Mesodermal cell (in vitro differentiated cells): Measurements from ENCODE around the gene CRMP1.

ENCODE experiments used
- H3K27ac ChIP-seq: 2 replicates; pipeline ENCODE4 v1.7.0; 2013; ENCODE audit warnings: mild to moderate bottlenecking, low read depth, low read length, moderate library complexity; ENCODE audit not compliant: severe bottlenecking
- H3K36me3 ChIP-seq: 2 replicates; pipeline ENCODE4 v1.7.1; 2013; ENCODE audit warnings: mild to moderate bottlenecking, low read length, moderate library complexity; ENCODE audit not compliant: control insufficient read depth, insufficient read depth
- H3K4me1 ChIP-seq: one replicate; pipeline ENCODE4 v1.7.1; 2013; ENCODE audit warnings: mild to moderate bottlenecking, low read length; ENCODE audit not compliant: insufficient read depth, control insufficient read depth, poor library complexity, severe bottlenecking
- H3K4me3 ChIP-seq: 2 replicates; pipeline ENCODE4 v1.7.0; 2013; ENCODE audit warnings: low read length, control low read depth, mild to moderate bottlenecking; ENCODE audit not compliant: insufficient read depth, poor library complexity, severe bottlenecking; ENCODE audit errors: extremely low read depth
- H3K9me3 ChIP-seq: 2 replicates; pipeline ENCODE4 v1.7.1; 2013; ENCODE audit warnings: mild to moderate bottlenecking, low read length, moderate library complexity; ENCODE audit not compliant: control insufficient read depth
- WGBS, 2 experiments: methylation state at CpG; one replicate each; pipeline ENCODE4 v1.1.5; 2013; ENCODE audit warnings: missing lambda C conversion rate in 2 of 2; ENCODE audit not compliant: insufficient coverage in 2 of 2; 5-methylcytosine and 5-hydroxymethylcytosine counted together

CRMP1 gene

DNA sequence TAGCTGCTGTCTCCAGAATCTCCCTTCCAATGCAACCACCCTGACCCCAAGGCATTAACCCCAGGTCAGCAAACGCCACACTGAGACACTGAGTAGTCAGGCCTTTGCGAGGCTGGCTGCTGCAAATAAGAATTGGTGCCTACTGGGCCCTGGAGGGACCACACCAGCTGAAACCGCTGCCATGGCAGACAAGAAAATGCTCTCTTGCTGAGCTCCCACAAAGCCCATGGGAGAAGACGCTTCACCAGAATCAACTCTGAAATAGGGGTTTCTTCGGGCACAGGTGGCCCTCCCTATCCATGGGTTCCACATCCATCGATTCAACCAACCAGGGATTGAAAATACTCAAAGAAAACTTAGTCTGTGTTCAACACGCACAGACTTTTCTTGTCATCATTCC is 26.7 kb upstream of the CRMP1 start:
- peaks cover 3% of the 10 kb centered on the region for H3K4me1 ChIP-seq
- H3K4me3 ChIP-seq: no peak overlapping the region
- 91 to 97% methylated on average over 6 of the region's 7 CpGs for WGBS, 2 experiments
- no peaks in the 10 kb centered on the region for H3K36me3 ChIP-seq
- H3K27ac ChIP-seq: no peak overlapping the region
- no peaks in the 10 kb centered on the region for H3K9me3 ChIP-seq

DNA sequence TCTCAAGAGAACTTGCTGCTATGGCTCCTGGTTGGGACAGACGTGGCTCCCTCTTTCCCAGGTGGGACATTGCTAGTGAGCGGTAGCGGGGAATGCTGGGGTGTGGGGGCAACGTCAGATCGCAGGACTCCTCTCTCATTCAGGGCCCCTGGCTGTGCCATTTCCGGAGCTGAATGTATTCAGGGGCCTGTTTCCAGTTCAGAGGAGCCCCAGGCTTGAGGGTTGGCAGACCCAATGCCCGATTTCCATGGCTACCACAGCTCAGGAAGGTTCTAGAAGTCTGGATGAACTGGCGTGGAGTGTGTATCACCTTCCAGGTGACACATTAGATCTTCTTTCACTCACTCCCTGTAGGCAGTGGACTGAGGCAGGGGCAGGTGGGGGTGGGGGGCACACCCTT is 26.2 kb upstream of the CRMP1 start:
- no peak overlapping the region for H3K27ac ChIP-seq
- 90 to 92% methylated on average over 6 to 8 of the region's 8 CpGs for WGBS, 2 experiments
- no peaks in the 10 kb centered on the region for H3K9me3 ChIP-seq
- H3K4me1 ChIP-seq: peaks cover 3% of the 10 kb centered on the region
- H3K4me3 ChIP-seq: no peak overlapping the region
- H3K36me3 ChIP-seq: no peaks in the 10 kb centered on the region

DNA sequence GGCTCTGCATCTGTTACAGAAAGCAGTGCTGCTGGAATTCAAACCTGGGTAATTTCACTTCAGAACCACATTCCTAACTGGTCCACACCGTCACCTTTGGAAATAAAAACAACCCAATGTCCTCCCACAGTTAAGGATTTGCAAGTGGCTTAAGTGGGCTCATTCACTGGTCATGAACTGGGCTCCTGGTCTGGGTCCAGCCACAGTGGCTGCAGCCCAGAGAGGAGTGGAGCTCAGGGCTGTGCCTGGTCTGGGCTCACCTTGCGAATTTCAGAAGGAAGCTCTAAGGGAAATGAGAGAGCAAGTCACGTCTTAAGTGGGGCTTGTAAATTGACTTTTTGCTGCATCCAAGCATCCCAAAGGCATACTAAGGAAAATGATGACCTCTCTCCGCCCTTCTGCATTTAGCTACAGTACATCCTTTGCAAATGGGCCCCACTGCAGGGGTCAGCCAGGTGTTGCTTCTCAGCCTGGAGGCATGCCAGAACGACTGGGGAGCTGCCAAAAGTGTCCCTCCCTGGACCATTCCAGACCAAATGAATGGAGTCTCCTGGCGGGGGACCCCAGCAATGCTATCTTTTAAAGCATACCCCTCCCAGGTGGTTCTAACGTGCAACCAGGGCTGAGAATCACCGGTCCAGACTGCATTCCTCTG is 25.6 kb upstream of the CRMP1 start:
- Histone ChIP-seq H3K36me3 (no peaks in the 10 kb centered on the region), H3K27ac (no peak overlapping the region), H3K4me1 (peaks cover 3% of the 10 kb centered on the region), H3K9me3 (no peaks in the 10 kb centered on the region), H3K4me3 (no peak overlapping the region)
- WGBS, 2 experiments: 65 to 81% methylated on average over 6 to 7 of the region's 8 CpGs

- WGBS, 2 experiments: 85 to 94% methylated on average over 6 to 11 of the region's 11 CpGs
- no peaks in the 10 kb centered on the region for H3K36me3 ChIP-seq
- H3K9me3 ChIP-seq: no peaks in the 10 kb centered on the region
- no peak overlapping the region for H3K4me3 ChIP-seq
- H3K4me1 ChIP-seq: no peaks in the 10 kb centered on the region
- no peak overlapping the region for H3K27ac ChIP-seq
Measured at GRCh38 chr4:5917672-5918071, 24.8 kb upstream of the CRMP1 start.

- 86% methylated on average over 3 of the region's 3 CpGs; no CpG with 5 or more reads in 1 of the 2 experiments for WGBS, 2 experiments
- Histone ChIP-seq H3K4me1 (no peaks in the 10 kb centered on the region), H3K27ac (no peak overlapping the region), H3K9me3 (no peaks in the 10 kb centered on the region), H3K36me3 (no peaks in the 10 kb centered on the region), H3K4me3 (no peak overlapping the region)
Measured at GRCh38 chr4:5916229-5916628, 23.3 kb upstream of the CRMP1 start.

DNA sequence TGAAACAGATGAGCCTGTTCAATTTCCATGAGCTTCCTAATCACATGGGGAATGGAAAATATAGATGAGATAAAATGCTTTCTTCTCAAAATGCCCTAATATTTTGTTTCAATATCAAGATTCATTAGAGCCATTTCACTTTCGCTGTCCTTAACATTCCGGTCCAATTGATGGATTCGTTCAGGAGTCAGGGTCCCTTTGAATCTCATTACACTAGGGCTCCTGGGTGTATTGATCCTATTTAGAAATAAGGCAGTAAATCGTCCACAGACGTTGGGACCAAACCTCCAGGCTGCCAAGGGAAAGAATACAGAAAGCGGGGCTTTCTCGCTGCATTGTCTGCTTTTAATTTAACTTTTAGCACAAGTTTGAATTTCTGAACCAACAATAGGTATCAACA is 20.6 kb upstream of the CRMP1 start:
- WGBS, 2 experiments: 80 to 94% methylated on average over 1 to 7 of the region's 7 CpGs
- H3K27ac ChIP-seq: no peak overlapping the region
- no peaks in the 10 kb centered on the region for H3K36me3 ChIP-seq
- no peak overlapping the region for H3K4me3 ChIP-seq
- H3K4me1 ChIP-seq: no peaks in the 10 kb centered on the region
- peaks cover 3% of the 10 kb centered on the region for H3K9me3 ChIP-seq

DNA sequence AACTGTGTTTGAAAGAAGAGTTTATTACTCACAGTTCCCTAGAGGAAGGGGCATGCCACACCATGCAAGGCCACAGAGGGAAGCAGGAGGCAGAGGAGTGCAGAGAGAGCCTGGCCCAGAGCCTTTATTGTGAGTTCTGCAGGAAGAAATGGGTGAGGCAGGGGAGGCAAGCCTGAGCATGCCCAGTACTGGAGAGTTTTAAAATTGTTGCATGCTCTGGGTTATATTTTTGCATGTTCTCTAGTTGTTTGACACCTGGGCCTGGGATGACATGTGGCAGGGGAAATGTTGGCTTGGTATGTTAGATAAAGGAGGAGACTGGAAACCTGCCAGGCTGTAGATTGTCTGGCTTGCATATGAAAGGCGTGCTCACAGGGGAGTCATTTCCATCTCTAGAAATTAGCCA is 19.7 kb upstream of the CRMP1 start:
- peaks cover 6% of the 10 kb centered on the region for H3K9me3 ChIP-seq
- H3K4me3 ChIP-seq: no peak overlapping the region
- no peaks in the 10 kb centered on the region for H3K36me3 ChIP-seq
- H3K27ac ChIP-seq: no peak overlapping the region
- H3K4me1 ChIP-seq: no peaks in the 10 kb centered on the region
- WGBS, 2 experiments: no CpG with 5 or more reads among the region's 1 CpG

- Histone ChIP-seq H3K36me3 (no peaks in the 10 kb centered on the region), H3K9me3 (peaks cover 8% of the 10 kb centered on the region), H3K4me1 (no peaks in the 10 kb centered on the region), H3K4me3 (no peak overlapping the region), H3K27ac (no peak overlapping the region)
- 70 to 94% methylated on average over 2 of the region's 3 CpGs for WGBS, 2 experiments
Measured at GRCh38 chr4:5908876-5909427, 16.1 kb upstream of the CRMP1 start.

GRCh38 chr4:5906191-5906590 is 13.3 kb upstream of the CRMP1 start:
- 34 to 68% methylated on average over 5 of the region's 5 CpGs for WGBS, 2 experiments
- no peak overlapping the region for H3K27ac ChIP-seq
- peaks cover 8% of the 10 kb centered on the region for H3K9me3 ChIP-seq
- no peaks in the 10 kb centered on the region for H3K4me1 ChIP-seq
- H3K36me3 ChIP-seq: no peaks in the 10 kb centered on the region
- no peak overlapping the region for H3K4me3 ChIP-seq

- no peak overlapping the region for H3K4me3 ChIP-seq
- H3K4me1 ChIP-seq: no peaks in the 10 kb centered on the region
- peaks cover 8% of the 10 kb centered on the region for H3K9me3 ChIP-seq
- H3K27ac ChIP-seq: no peak overlapping the region
- H3K36me3 ChIP-seq: no peaks in the 10 kb centered on the region
- WGBS, 2 experiments: 8 to 18% methylated on average over 4 to 6 of the region's 8 CpGs
Measured at GRCh38 chr4:5905714-5906113, 12.8 kb upstream of the CRMP1 start.

- Histone ChIP-seq H3K9me3 (no peaks in the 10 kb centered on the region), H3K4me1 (no peaks in the 10 kb centered on the region), H3K4me3 (no peak overlapping the region), H3K27ac (no peak overlapping the region), H3K36me3 (no peaks in the 10 kb centered on the region)
- 89 to 100% methylated on average over 3 to 5 of the region's 5 CpGs for WGBS, 2 experiments
Measured at GRCh38 chr4:5900844-5901243, 8.0 kb upstream of the CRMP1 start.
